Thoracic aorta (tissue), 2 donors: ENCODE data around the gene NDUFS2. TPM values are rescaled to one million over a fixed set of nuclear protein-coding genes. Genes with fewer than 3 reads are reported as not detected.

Source experiments
- ATAC-seq: fragments of 150-250 bp; one replicate; pipeline ENCODE4 v1.8.0; 2017; ENCODE audit warnings: low read depth; ENCODE audit not compliant: insufficient number of reproducible peaks, low FRiP score
- DNase-seq: peaks from one replicate; pipeline ENCODE4 v3.0.0-alpha.2; 2020; ENCODE audit warnings: low spot score
- H3K27ac ChIP-seq, 2 donors: fragments of 200-600 bp; sonication (generic); 1 replicate in 1 of 2; 2 replicates in 1 of 2; pipeline ENCODE4 v1.5.1; 2016; ENCODE audit warnings: mild to moderate bottlenecking in 2 of 2, moderate library complexity in 2 of 2
- H3K27me3 ChIP-seq: fragments of 200-600 bp; sonication (generic); replicated peaks from 2 replicates; pipeline ENCODE4 v1.6.0; 2016; ENCODE audit warnings: mild to moderate bottlenecking; ENCODE audit not compliant: insufficient read depth
- H3K36me3 ChIP-seq: fragments of 200-600 bp; sonication (generic); one replicate; pipeline ENCODE4 v1.5.1; 2016
- H3K4me1 ChIP-seq, 2 donors: fragments of 200-600 bp; sonication (generic); 1 replicate in 1 of 2; 2 replicates in 1 of 2; pipeline versions ENCODE4 v1.5.1 to v1.6.0; 2016; ENCODE audit warnings: low read depth in 2 of 2, mild to moderate bottlenecking in 1 of 2; ENCODE audit not compliant: control insufficient read depth in 1 of 2
- H3K4me3 ChIP-seq: fragments of 200-600 bp; sonication (generic); 2 replicates; pipeline ENCODE4 v1.5.1; 2016; ENCODE audit warnings: mild to moderate bottlenecking
- H3K9me3 ChIP-seq: fragments of 200-600 bp; sonication (generic); 2 replicates; pipeline ENCODE4 v1.5.1; 2016
- total RNA-seq, 2 donors: library from RNA; depleted of rRNA; stranded (reverse); fragments of >200 nt; gene quantifications; one replicate each; pipeline versions ENCODE4 v1.1.0 to v1.2.3, GENCODE V29; 2016
- TF ChIP-seq, protein P1 (sequence below): fragments of 200-600 bp; sonication (generic); IDR thresholded peaks from one replicate; pipeline ENCODE4 v1.5.1; 2019; ENCODE audit warnings: antibody characterized with exemption

NDUFS2 gene
- total RNA-seq, 2 donors from 2014 or later, result 61.5 to 63.5 TPM

DNA sequence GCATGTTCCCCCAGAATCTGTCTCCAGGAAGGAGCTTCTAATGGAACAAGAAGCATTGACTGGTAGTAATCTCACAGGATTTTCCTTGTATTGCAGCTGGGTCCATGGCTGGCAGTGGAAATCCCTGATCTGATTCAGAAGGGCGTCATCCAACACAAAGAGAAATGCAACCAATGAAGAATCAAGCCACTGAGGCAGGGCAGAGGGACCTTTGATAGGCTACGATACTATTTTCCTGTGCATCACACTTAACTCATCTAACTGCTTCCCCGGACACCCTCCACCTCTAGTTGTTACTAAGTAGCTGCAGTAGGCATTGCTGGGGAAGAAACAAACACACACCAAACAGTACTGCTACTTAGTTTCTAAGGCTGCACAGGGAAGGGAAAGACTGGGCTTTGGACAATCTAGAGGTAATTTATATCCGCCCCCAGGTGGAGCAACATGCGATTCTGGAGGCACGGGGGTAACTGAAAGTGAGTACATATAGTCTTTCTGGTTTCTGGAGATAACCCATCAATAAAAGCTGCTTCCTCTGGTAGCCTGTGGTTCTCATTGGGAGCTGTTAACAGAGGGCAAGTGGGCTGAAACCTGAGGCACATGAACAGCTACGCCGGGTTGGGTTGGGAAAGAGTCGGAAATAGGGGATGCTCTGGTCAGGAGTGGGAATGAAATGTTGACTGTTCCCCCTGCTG lies 43.7 kb upstream of the NDUFS2 start:
- DNase-seq (no peak), ATAC-seq (no peak)
- Histone ChIP-seq H3K27ac (peak overlapping the region; percentile 70 to 79), H3K9me3 (no peaks in the 10 kb centered on the region), H3K4me3 (peak overlapping the region; percentile 79), H3K4me1 (peaks cover 21 to 39% of the 10 kb centered on the region in 2 donors), H3K36me3 (peaks cover 7% of the 10 kb centered on the region), H3K27me3 (no peaks in the 10 kb centered on the region)
- TF ChIP-seq, protein P1, sequence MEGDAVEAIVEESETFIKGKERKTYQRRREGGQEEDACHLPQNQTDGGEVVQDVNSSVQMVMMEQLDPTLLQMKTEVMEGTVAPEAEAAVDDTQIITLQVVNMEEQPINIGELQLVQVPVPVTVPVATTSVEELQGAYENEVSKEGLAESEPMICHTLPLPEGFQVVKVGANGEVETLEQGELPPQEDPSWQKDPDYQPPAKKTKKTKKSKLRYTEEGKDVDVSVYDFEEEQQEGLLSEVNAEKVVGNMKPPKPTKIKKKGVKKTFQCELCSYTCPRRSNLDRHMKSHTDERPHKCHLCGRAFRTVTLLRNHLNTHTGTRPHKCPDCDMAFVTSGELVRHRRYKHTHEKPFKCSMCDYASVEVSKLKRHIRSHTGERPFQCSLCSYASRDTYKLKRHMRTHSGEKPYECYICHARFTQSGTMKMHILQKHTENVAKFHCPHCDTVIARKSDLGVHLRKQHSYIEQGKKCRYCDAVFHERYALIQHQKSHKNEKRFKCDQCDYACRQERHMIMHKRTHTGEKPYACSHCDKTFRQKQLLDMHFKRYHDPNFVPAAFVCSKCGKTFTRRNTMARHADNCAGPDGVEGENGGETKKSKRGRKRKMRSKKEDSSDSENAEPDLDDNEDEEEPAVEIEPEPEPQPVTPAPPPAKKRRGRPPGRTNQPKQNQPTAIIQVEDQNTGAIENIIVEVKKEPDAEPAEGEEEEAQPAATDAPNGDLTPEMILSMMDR, result no peak

DNA sequence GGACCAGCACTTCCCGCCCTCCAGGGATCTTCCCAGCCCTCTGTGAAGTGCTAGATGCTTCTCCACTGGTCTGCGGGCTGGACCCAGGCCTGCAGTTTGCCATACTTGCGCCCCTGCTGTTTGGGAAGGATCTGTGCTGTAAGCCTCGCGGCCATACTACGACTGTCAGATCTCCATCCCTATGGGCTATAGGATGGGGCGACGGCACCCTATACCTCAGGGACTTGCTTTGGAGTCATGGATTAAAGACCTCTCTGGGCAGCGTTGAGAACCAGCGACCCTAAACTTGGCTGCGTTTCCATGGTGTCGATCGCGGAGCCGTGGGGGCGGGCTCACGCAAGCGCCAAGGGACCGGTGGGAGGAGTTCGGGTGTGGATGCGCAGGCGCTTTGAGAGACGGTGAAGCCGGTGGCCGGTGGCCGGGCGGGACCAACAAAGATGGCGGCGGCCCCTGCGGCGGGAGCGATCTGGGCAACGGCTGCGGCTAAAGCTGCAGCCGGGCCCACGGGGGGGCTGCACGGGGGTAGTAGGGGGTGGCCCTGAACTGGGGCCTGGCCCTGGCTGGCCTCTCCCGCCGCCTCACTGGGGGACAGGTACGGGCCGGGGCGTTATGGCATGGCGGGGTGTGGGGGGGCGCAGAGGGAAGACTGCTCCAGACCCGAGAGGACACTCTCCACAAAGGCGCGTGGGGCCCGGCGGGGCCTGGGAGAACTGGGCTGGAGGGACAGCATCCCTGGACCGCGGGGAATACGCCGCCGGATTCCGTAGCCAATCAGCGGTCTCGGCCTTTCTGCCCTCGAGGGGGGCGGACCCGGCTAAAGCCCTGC lies 42.9 kb upstream of the NDUFS2 start, which contains the start of gene USP21:
Gene USP21 (plus strand): TSS at position 414 of the 826 bp plus-strand sequence. CDS start 1,141 bp downstream, outside the sequence.
- Histone ChIP-seq H3K4me3 (peak within 1 kb of the TSS; percentile 79), H3K36me3 (peaks cover 7% of the 10 kb centered on the region), H3K27ac (peak within 1 kb of the TSS; percentile 70 to 79), H3K27me3 (no peaks in the 10 kb centered on the region), H3K4me1 (peaks cover 21 to 39% of the 10 kb centered on the region in 2 donors), H3K9me3 (no peaks in the 10 kb centered on the region)
- DNase-seq (peak; percentile 67), ATAC-seq (peak; percentile 67)
- TF ChIP-seq, protein P1, result no peak

DNA sequence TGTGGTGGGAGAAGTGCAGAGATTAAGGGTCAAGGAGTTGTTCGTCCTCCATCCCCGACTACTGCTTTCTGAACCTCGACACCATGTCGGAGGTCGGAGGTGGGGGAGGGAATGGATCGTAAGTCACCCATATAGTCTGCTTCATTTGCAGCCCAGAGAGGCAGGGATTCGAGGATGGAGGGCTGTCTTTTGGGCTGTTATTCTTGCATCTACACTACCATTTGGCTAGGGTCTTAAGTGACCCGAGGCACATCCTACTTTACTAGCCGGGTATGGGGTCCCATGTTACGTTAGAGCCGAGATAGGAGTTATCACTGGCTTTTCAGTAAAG lies 42.3 kb upstream of the NDUFS2 start:
- DNase-seq, result no peak
- TF ChIP-seq, protein P1, result no peak
- H3K27ac ChIP-seq, result peak overlapping the region; percentile 70 to 79
- no peak for ATAC-seq
- peaks cover 7% of the 10 kb centered on the region for H3K36me3 ChIP-seq
- peaks cover 17 to 34% of the 10 kb centered on the region in 2 donors for H3K4me1 ChIP-seq
- no peaks in the 10 kb centered on the region for H3K9me3 ChIP-seq
- peak overlapping the region; percentile 79 for H3K4me3 ChIP-seq
- no peaks in the 10 kb centered on the region for H3K27me3 ChIP-seq

DNA sequence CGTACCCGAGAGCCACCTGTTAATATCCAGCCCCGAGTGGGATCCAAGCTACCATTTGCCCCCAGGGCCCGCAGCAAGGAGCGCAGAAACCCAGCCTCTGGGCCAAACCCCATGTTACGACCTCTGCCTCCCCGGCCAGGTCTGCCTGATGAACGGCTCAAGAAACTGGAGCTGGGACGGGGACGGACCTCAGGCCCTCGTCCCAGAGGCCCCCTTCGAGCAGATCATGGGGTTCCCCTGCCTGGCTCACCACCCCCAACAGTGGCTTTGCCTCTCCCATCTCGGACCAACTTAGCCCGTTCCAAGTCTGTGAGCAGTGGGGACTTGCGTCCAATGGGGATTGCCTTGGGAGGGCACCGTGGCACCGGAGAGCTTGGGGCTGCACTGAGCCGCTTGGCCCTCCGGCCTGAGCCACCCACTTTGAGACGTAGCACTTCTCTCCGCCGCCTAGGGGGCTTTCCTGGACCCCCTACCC lies 41.5 kb upstream of the NDUFS2 start:
- Histone ChIP-seq H3K36me3 (peaks cover 7% of the 10 kb centered on the region), H3K27ac (no peak overlapping the region), H3K4me1 (peaks cover 23 to 36% of the 10 kb centered on the region in 2 donors), H3K27me3 (no peaks in the 10 kb centered on the region), H3K4me3 (no peak overlapping the region), H3K9me3 (no peaks in the 10 kb centered on the region)
- no peak for ATAC-seq
- TF ChIP-seq, protein P1, result no peak
- DNase-seq, result no peak

DNA sequence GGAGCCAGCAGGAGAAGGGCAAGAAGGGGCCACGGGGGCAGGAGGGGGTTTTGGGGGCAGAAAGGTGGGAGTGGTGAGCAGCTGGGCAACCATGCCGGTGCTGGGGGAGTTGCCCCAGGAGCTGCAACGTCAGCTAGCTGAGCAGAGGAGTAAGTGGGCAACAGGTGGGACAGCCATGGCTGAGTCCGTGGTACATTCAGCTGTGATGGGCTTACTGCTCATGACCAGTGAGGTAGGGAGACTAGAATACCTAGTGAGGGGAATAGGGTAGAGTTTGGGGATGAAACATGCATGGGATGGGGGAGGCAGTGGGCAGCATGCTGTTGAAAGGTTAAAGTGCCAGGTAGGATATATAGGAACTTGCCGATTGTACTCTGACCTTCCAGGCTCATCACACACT lies 40.5 kb upstream of the NDUFS2 start:
- H3K36me3 ChIP-seq, result peaks cover 7% of the 10 kb centered on the region
- no peaks in the 10 kb centered on the region for H3K27me3 ChIP-seq
- H3K4me3 ChIP-seq, result no peak overlapping the region
- peaks cover 23 to 38% of the 10 kb centered on the region in 2 donors for H3K4me1 ChIP-seq
- no peak overlapping the region for H3K27ac ChIP-seq
- DNase-seq, result no peak
- TF ChIP-seq, protein P1, result no peak
- ATAC-seq, result no peak
- H3K9me3 ChIP-seq, result no peaks in the 10 kb centered on the region
